Measurements from ENCODE around the gene GPBP1. TPM values are rescaled to one million over a fixed set of nuclear protein-coding genes. Genes with fewer than 3 reads are reported as not detected.
"Not testable (repeated sequence)": the region's sequence is repeated elsewhere in the genome, so short reads cannot be mapped to it uniquely, and the experiment has no call there.

Gene GPBP1
- polyA plus RNA-seq, 3 donors: 23.2 to 43.7 (median 30.9) TPM

GRCh38 chr5:57191163-57191562 lies 17.3 kb downstream of the GPBP1 start:
- H3K79me2 ChIP-seq (ENCODE audit: insufficient read depth, low read length): peaks cover 100% of the 10 kb centered on the region
- H3K27me3 Mint-ChIP-seq (ENCODE audit: low read depth in 3 of 3): no peaks in the 10 kb centered on the region
- H3K4me3 ChIP-seq (replicated peaks in 1 of 3; ENCODE audit: low read depth in 2 of 3, low read length in 3 of 3): no peak overlapping the region
- H3K27me3 ChIP-seq (ENCODE audit: control insufficient read depth in 2 of 2, insufficient read depth in 2 of 2, low read length in 2 of 2): no peaks in the 10 kb centered on the region
- no peak overlapping the region for H3K4me3 Mint-ChIP-seq
- no peak overlapping the region for H3K9ac ChIP-seq (ENCODE audit: insufficient read depth, low read length, poor library complexity, severe bottlenecking)
- DNase-seq: no peak
- TF ChIP-seq CTCF (IDR thresholded peaks at IDR 0.05): no peak
- H3K36me3 ChIP-seq (replicated peaks in 1 of 2; ENCODE audit: control insufficient read depth in 1 of 2, insufficient read depth in 2 of 2, low read length in 2 of 2): peaks cover 19 to 54% of the 10 kb centered on the region in 2 donors
- intact Hi-C loops (cut with micrococcal nuclease): no loop called here
- peaks cover 25% of the 10 kb centered on the region for H3K4me1 Mint-ChIP-seq
- no peak overlapping the region for H2AFZ ChIP-seq (ENCODE audit: insufficient read depth, low read depth, low read length, poor library complexity, severe bottlenecking)
- peak overlapping the region in 1 of 7 donors; percentile 6 for H3K27ac Mint-ChIP-seq
- peaks cover 25 to 28% of the 10 kb centered on the region in 2 donors for H3K4me1 ChIP-seq (ENCODE audit: control insufficient read depth in 1 of 2, insufficient read depth in 2 of 2, low read length in 2 of 2)
- H3K9me3 ChIP-seq (replicated peaks in 1 of 2; ENCODE audit: control insufficient read depth in 1 of 2, insufficient read depth in 1 of 2, low read length in 2 of 2): no peaks in the 10 kb centered on the region
- H3K36me3 Mint-ChIP-seq: peaks cover 27 to 71% of the 10 kb centered on the region in 2 donors
- H3K9me3 Mint-ChIP-seq: no peaks in the 10 kb centered on the region
- peaks cover 100% of the 10 kb centered on the region for H4K20me1 ChIP-seq (ENCODE audit: insufficient read depth, low read length)
- no peak overlapping the region for H3K4me2 ChIP-seq (replicated peaks; ENCODE audit: extremely low read depth, low read length, poor library complexity, severe bottlenecking)
- H3K27ac ChIP-seq (ENCODE audit: low read depth in 1 of 2, low read length in 2 of 2): no peak overlapping the region
- 97% methylated on average over 3 of the region's 5 CpGs for WGBS (ENCODE audit: insufficient coverage)

GRCh38 chr5:57191986-57192385 lies 18.1 kb downstream of the GPBP1 start:
- H3K36me3 Mint-ChIP-seq: peaks cover 29 to 68% of the 10 kb centered on the region in 2 donors

GRCh38 chr5:57192832-57193231 lies 19.0 kb downstream of the GPBP1 start:
- H2AFZ ChIP-seq (ENCODE audit: insufficient read depth, low read depth, low read length, poor library complexity, severe bottlenecking); H3K27me3 ChIP-seq (ENCODE audit: control insufficient read depth in 2 of 2, insufficient read depth in 2 of 2, low read length in 2 of 2); DNase-seq; intact Hi-C loops (cut with micrococcal nuclease); H3K9me3 ChIP-seq (replicated peaks in 1 of 2; ENCODE audit: control insufficient read depth in 1 of 2, insufficient read depth in 1 of 2, low read length in 2 of 2); H3K4me3 ChIP-seq (replicated peaks in 1 of 3; ENCODE audit: low read depth in 2 of 3, low read length in 3 of 3); H3K27me3 Mint-ChIP-seq (ENCODE audit: low read depth in 3 of 3); H3K4me2 ChIP-seq (replicated peaks; ENCODE audit: extremely low read depth, low read length, poor library complexity, severe bottlenecking); H3K4me1 Mint-ChIP-seq; H3K9ac ChIP-seq (ENCODE audit: insufficient read depth, low read length, poor library complexity, severe bottlenecking); H3K4me3 Mint-ChIP-seq; H3K27ac ChIP-seq (ENCODE audit: low read depth in 1 of 2, low read length in 2 of 2); H3K9me3 Mint-ChIP-seq: not testable (repeated sequence)
- peaks cover 34 to 71% of the 10 kb centered on the region in 2 donors for H3K36me3 Mint-ChIP-seq
- H4K20me1 ChIP-seq (ENCODE audit: insufficient read depth, low read length): peaks cover 100% of the 10 kb centered on the region
- WGBS (ENCODE audit: insufficient coverage): 97% methylated on average over 4 of the region's 6 CpGs
- peaks cover 23 to 69% of the 10 kb centered on the region in 2 donors for H3K36me3 ChIP-seq (replicated peaks in 1 of 2; ENCODE audit: control insufficient read depth in 1 of 2, insufficient read depth in 2 of 2, low read length in 2 of 2)
- peak overlapping the region in 1 of 7 donors; percentile 33 for H3K27ac Mint-ChIP-seq
- H3K4me1 ChIP-seq (ENCODE audit: control insufficient read depth in 1 of 2, insufficient read depth in 2 of 2, low read length in 2 of 2): peaks cover 9 to 12% of the 10 kb centered on the region in 2 donors
- peaks cover 100% of the 10 kb centered on the region for H3K79me2 ChIP-seq (ENCODE audit: insufficient read depth, low read length)

More at GRCh38 chr5:57191986-57192385, 18.1 kb downstream of the GPBP1 start:
- Histone ChIP-seq H3K4me1 (ENCODE audit: control insufficient read depth in 1 of 2, insufficient read depth in 2 of 2, low read length in 2 of 2) (peaks cover 17 to 20% of the 10 kb centered on the region in 2 donors), H3K27ac (ENCODE audit: low read depth in 1 of 2, low read length in 2 of 2) (peak overlapping the region in 1 of 2 donors; percentile 7), H3K9me3 (replicated peaks in 1 of 2; ENCODE audit: control insufficient read depth in 1 of 2, insufficient read depth in 1 of 2, low read length in 2 of 2) (no peaks in the 10 kb centered on the region), H2AFZ (ENCODE audit: insufficient read depth, low read depth, low read length, poor library complexity, severe bottlenecking) (no peak overlapping the region), H3K36me3 (replicated peaks in 1 of 2; ENCODE audit: control insufficient read depth in 1 of 2, insufficient read depth in 2 of 2, low read length in 2 of 2) (peaks cover 23 to 61% of the 10 kb centered on the region in 2 donors), H3K4me3 (replicated peaks in 1 of 3; ENCODE audit: low read depth in 2 of 3, low read length in 3 of 3) (no peak overlapping the region), H3K79me2 (ENCODE audit: insufficient read depth, low read length) (peaks cover 100% of the 10 kb centered on the region), H3K9ac (ENCODE audit: insufficient read depth, low read length, poor library complexity, severe bottlenecking) (no peak overlapping the region), H4K20me1 (ENCODE audit: insufficient read depth, low read length) (peaks cover 100% of the 10 kb centered on the region), H3K4me2 (replicated peaks; ENCODE audit: extremely low read depth, low read length, poor library complexity, severe bottlenecking) (no peak overlapping the region), H3K27me3 (ENCODE audit: control insufficient read depth in 2 of 2, insufficient read depth in 2 of 2, low read length in 2 of 2) (no peaks in the 10 kb centered on the region)
- no peaks in the 10 kb centered on the region for H3K27me3 Mint-ChIP-seq (ENCODE audit: low read depth in 3 of 3)
- peak overlapping the region in 1 of 7 donors; percentile 26 for H3K27ac Mint-ChIP-seq
- H3K9me3 Mint-ChIP-seq: no peaks in the 10 kb centered on the region
- H3K4me1 Mint-ChIP-seq: peaks cover 17% of the 10 kb centered on the region
- WGBS (ENCODE audit: insufficient coverage): no CpG with 5 or more reads among the region's 2 CpGs
- intact Hi-C loops (cut with micrococcal nuclease): no loop called here
- DNase-seq: no peak
- no peak for TF ChIP-seq CTCF (IDR thresholded peaks at IDR 0.05)
- H3K4me3 Mint-ChIP-seq: no peak overlapping the region

Measured in CD14-positive monocyte (primary cell).